HEK293T (cell line): Measurements from ENCODE around the gene SPRR2G.

Source experiments
- ARNT ChIP-seq: fragments of 450-650 bp; IDR thresholded peaks from 2 replicates; pipeline ENCODE4 v1.6.1; 2017; ENCODE audit warnings: mild to moderate bottlenecking
- BHLHE40 ChIP-seq: fragments of 450-650 bp; IDR thresholded peaks from 2 replicates; pipeline ENCODE4 v1.6.1; 2016; ENCODE audit warnings: mild to moderate bottlenecking, moderate library complexity, borderline replicate concordance
- CTBP1 ChIP-seq: fragments of 450-650 bp; IDR thresholded peaks from 2 replicates; pipeline ENCODE4 v1.6.1; 2016; ENCODE audit warnings: borderline replicate concordance
- ELF4 ChIP-seq: fragments of 450-650 bp; IDR thresholded peaks from 2 replicates; pipeline ENCODE4 v1.6.1; 2017; ENCODE audit warnings: antibody characterized with exemption
- FOXA1 ChIP-seq: fragments of 450-650 bp; IDR thresholded peaks from 2 replicates; pipeline ENCODE4 v1.6.1; 2016; ENCODE audit warnings: mild to moderate bottlenecking
- FOXK2 ChIP-seq: fragments of 450-650 bp; IDR thresholded peaks from 2 replicates; pipeline ENCODE4 v1.6.1; 2016; ENCODE audit warnings: mild to moderate bottlenecking
- FOXM1 ChIP-seq: fragments of 450-650 bp; IDR thresholded peaks from 2 replicates; pipeline ENCODE4 v1.6.1; 2017; ENCODE audit warnings: mild to moderate bottlenecking, borderline replicate concordance
- L3MBTL2 ChIP-seq: fragments of 450-650 bp; conservative IDR thresholded peaks from 2 replicates; pipeline ENCODE4 v1.6.1; 2016; ENCODE audit warnings: mild to moderate bottlenecking
- NFRKB ChIP-seq: fragments of 450-650 bp; IDR thresholded peaks from 2 replicates; pipeline ENCODE4 v1.6.1; 2016; ENCODE audit warnings: mild to moderate bottlenecking, moderate library complexity
- PKNOX1 ChIP-seq: fragments of 450-650 bp; IDR thresholded peaks from 2 replicates; pipeline ENCODE4 v1.6.1; 2016
- SP1 ChIP-seq: fragments of 450-650 bp; IDR thresholded peaks from 2 replicates; pipeline ENCODE4 v1.6.1; 2017
- ZNF384 ChIP-seq: fragments of 450-650 bp; IDR thresholded peaks from 2 replicates; pipeline ENCODE4 v1.6.1; 2016

GRCh38 chr1:153152481-153152880, 1.8 kb upstream of the SPRR2G start:
- TF ChIP-seq L3MBTL2 (no peak), PKNOX1 (no peak), CTBP1 (no peak), FOXA1 (no peak), BHLHE40 (no peak), FOXM1 (no peak), FOXK2 (no peak), SP1 (no peak), ELF4 (no peak), ZNF384 (no peak), ARNT (no peak), NFRKB (no peak)
